NCI-H1105 (cell line): ENCODE data around the gene NUBP2.

Experiments
- DNase-seq: peaks from one replicate; lab custom pipeline; 2025; lab: John Stamatoyannopoulos, UW

The NUBP2 gene

DNA sequence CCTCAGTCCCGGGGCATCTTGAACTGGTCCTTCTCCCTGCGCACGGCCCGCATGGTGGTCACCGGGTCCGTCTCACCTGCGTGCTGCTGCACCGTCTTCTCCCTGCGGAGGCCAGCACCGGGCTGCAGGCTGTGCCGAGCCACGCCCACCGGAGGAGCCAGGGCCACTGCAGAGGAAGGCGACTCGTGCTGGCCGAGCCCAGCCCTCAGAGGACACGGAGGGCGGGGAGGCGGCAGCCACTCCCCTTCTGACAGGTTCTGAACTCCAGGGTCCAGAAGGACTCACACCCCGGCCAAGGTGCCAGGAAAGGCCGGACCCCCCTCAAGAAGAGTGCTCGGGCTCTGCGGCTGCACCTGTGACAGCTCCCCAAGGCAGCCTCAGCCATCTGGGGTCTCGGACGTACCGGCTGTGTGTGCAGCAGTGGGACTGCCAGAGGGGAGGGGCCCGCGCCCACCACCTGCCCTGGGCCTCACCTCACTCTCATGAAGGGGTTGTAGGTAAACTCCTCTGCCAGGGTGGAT is 26.6 kb downstream of the NUBP2 start:
- no peak for DNase-seq

DNA sequence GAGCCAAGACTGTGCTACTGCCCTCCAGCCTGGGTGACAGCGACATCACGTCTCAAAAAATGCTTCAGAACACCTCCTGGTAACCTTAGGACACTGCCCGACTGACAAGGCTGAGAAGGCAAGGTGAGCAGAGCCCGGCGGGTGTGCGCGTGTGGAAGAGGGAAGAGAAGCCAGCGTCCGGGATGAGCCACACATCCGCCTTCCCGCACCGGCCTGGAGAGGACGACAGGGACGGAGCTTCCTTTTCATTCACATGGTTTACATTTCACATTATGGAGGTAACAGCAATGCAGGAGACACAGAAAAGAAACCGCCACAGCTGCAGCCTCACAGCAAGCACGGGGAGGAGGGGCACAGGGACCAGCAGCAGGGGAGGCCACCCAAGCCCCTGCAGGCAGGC is 27.3 kb downstream of the NUBP2 start:
- DNase-seq = no peak

DNA sequence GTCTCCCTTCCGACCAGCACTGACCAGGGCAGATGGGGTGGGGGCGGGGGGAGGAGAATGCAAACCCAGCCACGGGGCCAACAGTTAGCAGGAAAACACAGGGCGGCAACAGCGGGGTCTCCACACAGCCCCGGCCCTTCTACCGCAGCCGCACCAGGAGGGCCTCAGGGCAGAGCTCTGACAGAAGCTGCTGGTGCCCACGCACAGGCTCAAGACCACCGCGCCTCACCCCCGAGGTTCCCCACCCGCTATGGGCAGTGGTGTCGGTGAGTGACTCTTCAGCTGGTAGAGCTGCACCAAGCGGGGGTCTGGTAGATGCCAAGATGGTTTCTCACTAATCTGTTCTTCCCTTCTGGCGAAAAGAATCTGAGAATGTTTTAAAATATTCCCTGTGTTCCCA is 27.8 kb downstream of the NUBP2 start:
- DNase-seq = no peak

DNA sequence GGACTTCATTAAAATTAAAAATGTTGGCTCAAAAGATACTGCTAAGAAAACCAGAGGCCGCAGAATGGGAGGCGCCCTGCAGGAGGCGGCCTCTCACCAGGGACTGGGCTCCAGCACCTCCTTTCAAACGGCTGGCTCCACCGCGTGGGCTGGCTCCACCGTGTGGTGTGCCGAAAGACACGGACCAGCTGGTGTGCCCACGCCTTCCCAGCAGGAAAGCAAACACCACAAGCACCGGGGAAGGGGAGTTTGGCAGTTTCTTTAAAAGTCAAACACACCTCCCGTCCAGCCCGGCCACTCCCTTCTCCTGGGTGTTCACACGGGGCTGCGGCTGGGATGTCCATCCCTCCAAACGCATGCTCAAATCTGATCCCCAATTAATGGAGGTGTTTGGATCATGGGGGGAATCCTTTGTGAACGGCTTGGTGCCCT is 30.0 kb downstream of the NUBP2 start:
- no peak for DNase-seq

DNA sequence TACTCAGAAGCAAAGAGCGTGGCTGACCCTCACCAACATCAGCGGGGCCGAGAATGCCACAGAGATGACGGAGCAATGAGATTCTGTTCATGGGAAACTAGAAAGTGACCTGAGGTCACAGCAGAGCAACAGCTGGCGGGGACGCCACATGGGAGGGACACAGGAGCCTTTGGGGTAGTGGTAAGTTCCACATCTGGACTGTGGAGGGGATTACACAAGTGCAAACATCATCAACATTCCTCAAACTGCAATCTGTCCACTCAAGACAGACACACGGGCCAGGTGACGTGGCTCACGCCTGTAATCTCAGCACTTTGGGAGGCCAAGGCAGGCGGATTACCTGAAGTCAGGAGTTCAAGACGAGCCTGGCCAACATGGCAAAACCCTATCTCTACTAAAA is 32.7 kb downstream of the NUBP2 start:
- DNase-seq = no peak

DNA sequence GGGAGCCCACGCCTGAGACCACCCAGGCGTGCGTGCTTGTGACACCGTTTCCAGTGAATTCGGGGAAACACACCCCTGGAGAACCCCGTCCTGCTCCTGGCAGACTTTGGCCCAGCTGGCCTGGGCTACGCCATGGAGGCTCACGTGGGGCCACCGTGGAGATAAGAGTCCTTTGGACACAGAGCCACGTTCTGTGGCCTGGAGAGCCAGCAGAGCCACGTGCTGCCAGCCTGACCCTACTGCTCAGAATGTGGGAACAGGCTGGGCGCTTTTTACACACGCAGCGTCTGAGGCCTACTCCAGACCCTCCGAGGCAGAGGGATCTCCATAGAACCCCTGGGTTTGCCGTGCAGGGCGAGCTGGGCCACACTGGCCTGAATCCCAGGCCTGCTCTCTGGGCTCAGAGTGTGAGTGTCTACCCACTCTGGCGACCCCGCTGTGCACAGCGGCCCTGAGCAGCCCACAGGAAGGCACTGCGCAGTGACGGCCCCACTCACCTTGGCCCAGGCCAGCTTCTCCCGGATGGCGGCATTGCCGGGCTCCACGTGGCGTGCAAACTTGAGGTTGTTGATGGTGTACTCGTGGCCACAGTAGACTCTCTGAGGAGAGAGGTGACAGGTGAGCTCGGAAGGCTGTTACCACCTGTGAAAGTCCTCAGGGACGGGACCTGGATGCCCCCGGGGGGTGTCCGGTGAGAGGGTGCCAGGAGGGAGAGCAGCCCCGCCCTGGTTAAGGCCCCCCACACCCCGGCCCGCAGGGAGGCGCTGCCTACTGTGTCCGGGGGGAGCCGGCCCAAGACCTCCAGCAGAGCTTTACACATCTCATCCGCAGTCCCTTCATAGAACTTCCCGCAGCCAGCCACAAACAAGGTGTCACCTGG is 33.9 kb downstream of the NUBP2 start:
- no peak for DNase-seq

DNA sequence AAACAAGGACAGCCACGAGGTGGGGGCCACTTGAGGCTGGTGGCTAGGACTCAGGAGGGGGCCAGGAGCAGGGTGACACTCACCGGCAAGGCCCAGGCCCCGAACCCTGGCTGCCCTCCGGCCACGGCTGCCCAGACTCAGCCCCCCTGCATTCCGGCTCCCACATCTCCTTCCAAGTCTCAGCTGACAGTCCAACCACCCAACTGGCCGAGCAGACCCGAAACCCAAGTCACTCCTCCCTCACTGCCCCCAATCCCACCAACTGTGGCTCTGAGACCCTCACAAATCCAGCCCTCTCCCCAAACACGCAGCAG is 34.5 kb downstream of the NUBP2 start:
- DNase-seq = no peak

DNA sequence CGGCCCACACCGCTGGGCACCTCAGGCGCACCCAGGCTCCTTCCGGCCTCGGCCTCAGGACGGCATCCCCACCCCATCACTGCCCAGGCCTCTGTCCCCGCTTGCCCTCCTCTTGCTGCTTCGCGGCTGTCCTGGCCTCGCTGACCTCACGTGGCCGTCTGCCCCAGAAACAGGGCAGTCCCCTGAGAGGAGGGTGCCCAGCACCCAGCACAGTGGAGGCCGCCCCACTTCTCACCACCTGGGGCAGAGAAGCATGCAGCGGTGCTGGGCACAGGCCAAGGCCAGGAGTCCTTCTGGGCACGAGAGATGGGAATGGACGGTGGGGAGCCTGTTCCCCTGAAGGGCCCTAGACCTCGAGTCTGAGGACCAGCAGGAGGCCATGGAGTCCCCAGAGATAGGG is 35.0 kb downstream of the NUBP2 start:
- DNase-seq = no peak

DNA sequence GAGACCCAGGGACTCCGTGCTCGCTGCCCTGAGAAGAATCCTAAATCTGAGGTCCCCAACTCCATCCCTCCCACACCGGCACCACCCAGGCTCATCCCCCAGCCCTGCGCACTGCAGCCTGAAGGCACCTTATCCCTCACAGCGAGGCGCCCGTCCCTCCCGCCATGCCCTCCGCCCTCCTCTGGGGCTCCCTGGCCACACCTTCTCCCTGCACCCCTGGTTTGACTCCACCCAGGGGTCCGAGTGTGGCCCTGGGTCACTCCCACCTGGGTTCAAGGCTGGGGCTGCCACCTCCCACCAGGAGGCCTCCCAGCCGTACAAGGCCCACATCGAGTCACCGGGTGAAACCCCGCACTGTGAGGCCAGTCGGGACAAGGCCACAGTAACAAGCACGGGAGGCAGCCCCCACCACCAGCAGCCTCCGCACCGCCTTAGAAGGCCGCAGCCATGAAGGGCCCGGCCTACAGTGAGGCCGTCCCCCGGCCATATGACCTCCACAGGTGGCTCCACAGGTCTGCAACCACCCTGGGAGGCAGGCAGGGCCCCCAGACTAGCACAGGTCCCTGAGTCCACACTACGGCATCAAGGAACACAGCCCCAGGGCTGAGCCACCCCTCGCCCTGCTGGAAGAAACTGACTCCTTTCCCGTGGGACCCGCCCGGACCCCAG is 35.6 kb downstream of the NUBP2 start:
- no peak for DNase-seq

DNA sequence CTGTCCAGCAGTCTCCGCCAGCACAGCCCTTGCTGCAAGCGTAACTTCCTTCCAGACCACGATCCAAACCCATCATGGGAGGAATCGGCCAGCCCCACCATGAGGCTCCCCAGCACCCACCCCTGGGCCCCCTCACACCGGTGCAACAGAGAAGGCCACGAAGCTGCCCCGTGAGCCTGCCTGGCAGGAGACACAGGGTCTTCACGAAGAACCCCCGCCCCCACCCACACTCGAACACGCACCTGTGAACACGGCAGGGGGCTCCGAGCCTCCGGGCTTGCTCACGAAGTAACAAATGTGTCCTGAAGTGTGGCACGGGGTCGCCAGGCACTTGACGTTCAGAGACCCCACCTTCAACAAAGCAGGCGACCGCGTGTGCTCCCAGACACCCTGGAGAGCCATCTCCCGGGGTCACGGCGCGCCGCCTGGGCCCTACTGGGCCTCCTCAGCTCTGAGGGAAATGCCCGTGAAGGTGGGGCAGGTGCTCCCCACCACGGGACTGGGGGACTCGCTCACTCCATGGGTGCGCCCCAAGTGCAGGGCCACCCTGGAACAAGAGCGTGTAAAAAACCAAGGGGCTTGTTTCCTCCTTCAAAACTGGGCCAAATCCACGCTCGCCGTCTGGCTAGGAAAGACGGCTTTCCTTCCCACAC is 36.2 kb downstream of the NUBP2 start:
- DNase-seq = no peak

DNA sequence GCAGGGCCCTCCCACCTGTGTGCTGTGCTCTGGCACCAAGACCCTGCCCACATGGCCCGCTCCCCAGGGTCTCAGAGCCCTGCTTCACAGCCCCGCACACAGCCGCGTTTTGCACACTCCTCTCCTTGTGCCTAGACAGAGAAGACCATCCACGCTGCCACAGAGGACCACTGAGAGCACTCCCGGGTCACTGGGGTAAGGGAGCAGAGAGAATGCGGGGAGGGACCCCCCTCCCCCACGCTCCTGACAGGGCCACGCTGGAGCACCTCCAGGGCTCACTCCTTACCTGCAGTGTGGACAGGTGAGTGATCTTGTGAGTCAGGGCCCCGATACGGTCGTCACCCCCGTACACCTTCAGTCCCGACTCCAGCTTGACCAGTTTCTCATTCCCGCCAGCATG is 36.9 kb downstream of the NUBP2 start:
- DNase-seq = no peak

DNA sequence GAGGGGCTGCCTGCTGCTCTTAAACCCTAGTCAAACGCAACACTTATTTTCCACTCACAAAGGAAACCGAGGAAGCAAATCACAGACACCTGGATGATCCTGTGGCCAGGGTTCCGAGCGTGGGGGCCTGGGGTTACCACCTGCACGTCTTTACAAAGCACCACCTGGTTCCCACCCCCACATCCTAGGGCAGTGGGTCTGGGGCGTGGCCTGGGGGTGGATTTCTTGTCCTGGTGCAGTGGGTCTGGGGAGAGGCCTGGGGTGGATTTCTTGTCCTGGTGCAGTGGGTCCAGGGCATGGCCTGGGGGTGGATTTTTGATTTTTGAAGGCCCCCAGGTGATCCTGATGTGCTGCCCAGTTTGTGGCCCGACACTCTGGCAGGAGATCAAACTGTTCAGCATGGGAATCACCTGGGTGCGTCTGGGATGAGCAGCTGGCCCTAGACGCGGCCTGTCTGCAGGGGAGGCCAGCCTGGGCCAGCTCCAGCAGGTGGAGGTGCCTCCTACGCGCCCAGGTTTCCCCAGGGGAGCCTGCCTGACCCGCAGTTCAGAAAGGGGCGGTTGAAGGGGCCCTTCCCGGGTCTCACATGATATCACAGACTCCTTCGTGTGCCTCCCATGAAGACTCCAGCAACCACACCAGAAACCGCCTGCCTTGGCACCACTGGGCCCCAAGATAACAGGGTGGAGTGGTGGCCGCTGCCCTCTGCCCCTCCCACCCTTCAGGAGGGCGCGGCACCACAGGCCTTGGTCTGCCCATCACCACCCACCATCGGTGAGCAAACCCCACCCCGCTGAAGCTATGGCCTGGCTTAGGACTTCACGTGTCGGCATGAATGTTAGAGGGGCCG is 37.6 kb downstream of the NUBP2 start:
- no peak for DNase-seq

DNA sequence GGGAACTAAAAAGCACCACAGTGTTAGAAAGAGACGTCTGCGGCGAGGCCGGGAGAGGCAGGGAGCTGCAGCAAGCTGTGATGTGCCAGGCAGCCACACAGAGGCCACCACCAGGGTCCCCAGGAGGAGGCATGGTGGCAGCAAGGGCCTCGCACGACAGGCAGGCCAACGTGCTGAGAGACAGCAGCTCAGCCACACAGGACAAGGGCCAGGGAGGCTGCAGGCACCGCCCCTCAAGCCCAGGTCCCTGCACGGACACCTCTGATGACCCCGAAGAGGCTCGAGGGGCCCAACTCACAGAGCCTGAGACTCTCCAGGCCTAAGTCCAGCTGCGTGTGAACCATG is 38.2 kb downstream of the NUBP2 start:
- no peak for DNase-seq

DNA sequence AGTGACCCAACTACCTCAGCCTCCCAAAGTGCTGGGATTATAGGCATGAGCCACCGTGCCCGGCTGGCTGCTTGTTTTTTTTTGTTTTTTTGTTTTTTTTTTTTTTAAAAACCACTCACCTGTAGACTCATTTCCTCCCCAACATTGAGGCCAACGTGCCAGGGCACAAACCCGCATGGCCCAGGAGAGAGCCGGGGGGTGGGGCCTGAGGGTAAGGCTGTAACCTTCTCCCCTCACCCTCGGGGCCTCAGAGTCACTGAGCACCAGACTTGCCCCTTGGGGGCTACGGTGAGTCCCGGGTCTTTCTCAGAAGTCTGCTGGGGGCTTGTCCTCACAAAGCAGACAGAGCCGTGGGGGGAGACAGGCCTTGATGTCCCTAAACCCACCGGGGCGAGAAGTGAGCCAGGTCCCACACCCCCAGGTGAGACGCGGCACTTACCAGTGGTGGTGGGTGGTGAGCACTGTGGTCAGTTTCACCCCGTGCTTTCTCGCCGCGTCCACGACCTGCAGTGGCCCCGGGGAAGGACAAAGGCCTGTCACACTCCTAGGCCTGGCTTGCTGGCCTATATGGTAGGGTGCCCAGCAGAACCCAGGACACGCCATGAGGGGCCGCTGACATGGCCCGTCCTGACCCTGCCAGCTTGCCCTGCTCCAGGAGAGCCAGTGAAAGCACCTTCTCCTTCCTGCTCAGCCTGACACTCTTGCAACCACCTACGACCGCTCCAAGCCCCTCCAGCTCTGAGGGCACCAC is 39.3 kb downstream of the NUBP2 start:
- DNase-seq = no peak

DNA sequence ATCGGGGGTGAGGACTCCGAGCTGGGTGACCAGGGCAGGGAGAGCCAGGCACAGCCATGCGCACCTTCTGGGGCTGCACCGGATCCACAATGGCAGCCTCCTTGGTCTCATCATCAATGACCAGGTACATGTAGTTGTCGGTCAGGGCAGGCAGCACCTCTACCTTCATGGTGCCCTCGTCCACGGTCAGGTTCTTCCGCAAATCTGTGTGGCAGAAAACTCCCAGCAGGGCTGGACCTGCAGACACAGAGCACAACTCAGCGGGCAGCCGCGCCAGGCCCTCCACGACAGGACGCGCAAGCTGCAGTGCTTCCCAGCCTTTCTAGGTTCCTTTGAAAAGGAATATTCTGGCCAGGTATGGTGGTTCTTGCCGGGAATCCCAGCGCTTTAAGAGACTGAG is 40.0 kb downstream of the NUBP2 start:
- DNase-seq = no peak

DNA sequence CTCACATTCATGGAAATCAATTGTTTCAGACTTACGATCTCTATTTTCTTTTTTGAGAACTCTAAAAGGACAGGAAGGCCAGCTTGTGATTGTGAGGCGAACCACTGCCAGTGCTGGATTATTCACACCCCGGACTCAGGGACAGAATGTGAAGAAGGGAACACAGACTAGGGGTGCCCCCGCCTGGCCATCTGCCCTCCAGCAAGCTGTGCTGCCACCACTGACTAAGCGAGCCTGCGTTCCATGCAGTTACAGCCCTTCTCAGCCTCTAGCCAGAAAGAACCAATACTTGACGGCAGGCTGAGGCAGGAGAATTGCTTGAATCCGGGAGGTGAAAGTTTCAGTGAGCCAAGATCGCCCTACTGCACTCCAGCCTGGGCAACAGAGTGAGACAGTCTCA is 41.1 kb downstream of the NUBP2 start:
- no peak for DNase-seq

DNA sequence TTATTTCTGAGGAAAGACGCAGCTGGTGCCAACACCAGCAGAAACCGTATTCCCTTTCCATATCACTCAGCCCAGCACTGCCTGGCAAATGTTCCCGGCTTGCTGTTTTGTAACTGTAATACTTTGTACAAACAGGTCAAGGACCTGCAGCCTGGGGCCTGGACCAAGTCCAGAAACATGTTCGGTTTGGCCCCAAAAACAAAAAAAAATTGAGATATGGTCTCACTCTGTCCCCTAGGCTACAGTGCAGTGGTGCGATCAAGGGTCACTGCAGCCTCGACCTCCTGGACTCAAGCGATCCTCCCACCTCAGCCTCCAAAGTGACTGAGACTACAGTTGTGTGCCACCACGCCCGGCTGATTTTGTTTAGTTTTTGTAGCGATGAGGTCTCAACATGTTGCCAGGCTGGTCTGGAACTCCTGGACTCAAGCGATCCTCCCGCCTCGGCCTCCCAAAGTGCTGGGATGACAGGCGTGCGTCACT is 42.7 kb downstream of the NUBP2 start:
- no peak for DNase-seq

DNA sequence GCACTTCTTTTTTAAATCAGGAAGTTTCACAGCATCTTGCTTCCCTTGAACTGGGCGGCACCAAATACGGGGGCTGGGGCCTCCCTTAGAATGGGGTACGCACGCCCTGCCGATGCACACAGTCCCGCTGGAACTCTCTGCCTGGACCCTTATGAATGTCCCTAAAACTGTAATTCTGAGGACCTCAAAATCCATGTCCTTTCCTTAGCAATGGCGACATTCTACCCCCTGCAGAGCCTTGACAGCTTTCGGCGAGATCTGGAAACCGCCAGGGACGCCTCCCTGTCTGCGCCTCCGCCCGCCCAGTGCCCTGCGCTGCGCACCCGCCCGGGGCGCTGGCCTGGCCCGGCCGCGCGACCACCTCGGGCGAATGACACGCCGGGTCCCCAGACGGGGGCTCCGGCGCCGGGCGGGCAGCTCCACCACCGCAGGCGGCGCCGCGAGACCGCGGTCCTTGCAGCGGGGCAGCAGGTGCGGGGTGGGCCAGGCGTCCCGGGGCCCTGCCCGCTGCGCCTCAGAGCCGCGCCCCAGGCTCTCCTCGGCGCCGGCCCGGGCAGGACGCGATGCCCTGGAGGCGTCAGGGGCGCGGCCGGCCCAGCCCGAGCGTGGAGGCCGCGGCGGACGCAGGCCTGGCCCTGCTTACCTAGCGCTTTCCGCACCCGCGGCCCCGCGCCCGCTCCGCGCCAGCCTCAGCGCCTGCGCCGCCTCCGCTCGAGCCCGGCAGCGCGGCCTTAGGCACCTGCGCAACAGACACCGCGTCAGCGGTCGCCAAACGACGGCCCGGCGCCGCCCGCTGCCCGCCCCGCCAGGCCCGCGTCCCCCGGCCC is 43.3 kb downstream of the NUBP2 start:
- DNase-seq = peak; percentile 6

DNA sequence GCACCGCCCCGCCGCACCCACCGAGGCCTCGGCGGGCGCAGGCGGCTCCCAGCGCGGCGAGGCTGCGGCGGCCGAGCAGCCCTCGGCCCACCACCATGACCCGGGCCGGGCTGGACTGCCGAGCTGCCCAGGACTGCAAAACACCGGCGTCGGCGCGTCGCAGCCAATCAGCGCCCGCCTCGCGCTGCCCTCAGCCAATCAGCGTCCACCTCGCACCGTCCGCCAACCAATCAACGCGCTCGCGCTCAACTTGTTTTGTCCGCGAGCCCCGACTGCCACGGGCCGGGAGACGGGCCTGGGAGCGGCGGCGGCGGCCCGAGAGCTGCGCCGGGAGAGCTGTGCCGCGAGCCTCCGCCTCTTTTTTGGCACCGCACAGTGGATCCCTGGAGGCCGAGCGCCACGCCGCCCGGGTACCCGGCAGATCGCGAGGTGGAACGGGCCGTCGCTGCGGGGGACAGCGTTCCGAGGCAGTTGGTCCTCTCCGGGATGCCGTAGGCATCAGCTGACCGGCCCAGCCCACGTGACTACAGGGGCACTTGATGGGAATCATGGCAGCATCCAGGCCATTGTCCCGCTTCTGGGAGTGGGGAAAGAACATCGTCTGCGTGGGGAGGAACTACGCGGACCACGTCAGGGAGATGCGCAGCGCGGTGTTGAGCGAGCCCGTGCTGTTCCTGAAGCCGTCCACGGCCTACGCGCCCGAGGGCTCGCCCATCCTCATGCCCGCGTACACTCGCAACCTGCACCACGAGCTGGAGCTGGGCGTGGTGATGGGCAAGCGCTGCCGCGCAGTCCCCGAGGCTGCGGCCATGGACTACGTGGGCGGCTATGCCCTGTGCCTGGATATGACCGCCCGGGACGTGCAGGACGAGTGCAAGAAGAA is 44.2 kb downstream of the NUBP2 start, which contains the start of the genes FAHD1 and HAGH:
Gene FAHD1 (plus strand): TSS at position 516 of the 883 bp plus-strand sequence. CDS start 33 bp downstream, at position 549.
Gene HAGH (minus strand): TSS at position 135 of the 883 bp plus-strand sequence. CDS start 38 bp downstream, at position 97.
- peak; percentile 58 for DNase-seq
